Karpas-422 (cell line): ENCODE data around the gene PLA2G2E. TPM values are rescaled to one million over a fixed set of nuclear protein-coding genes. Genes with fewer than 3 reads are reported as not detected.

Experiments
- DNase-seq: peaks from one replicate; pipeline ENCODE4 v3.0.0-alpha.2; 2015
- H2AFZ ChIP-seq: fragments of 200-600 bp; sonication (generic); 2 replicates; pipeline ENCODE4 v1.6.1; 2014; ENCODE audit warnings: antibody characterized with exemption, low read length, mixed read lengths
- H3K27ac ChIP-seq: fragments of 200-600 bp; sonication (generic); 2 replicates; pipeline ENCODE4 v1.5.1; 2014; ENCODE audit warnings: mild to moderate bottlenecking, low read length, moderate library complexity
- H3K27me3 ChIP-seq: fragments of 200-600 bp; sonication (generic); 2 replicates; pipeline ENCODE4 v1.6.1; 2014; ENCODE audit warnings: low read length, mixed read lengths
- H3K36me3 ChIP-seq: fragments of 200-600 bp; sonication (generic); 2 replicates; pipeline ENCODE4 v1.6.1; 2014; ENCODE audit warnings: low read length, mixed read lengths; ENCODE audit not compliant: insufficient read depth
- H3K4me1 ChIP-seq: fragments of 200-600 bp; sonication (generic); 2 replicates; pipeline ENCODE4 v1.6.1; 2014; ENCODE audit warnings: mild to moderate bottlenecking, low read length, mixed read lengths
- H3K4me2 ChIP-seq: fragments of 200-600 bp; sonication (generic); 2 replicates; pipeline ENCODE4 v1.6.1; 2014; ENCODE audit warnings: low read length, low read depth, mild to moderate bottlenecking; ENCODE audit not compliant: poor library complexity, severe bottlenecking
- H3K4me3 ChIP-seq: fragments of 200-600 bp; sonication (generic); 2 replicates; pipeline ENCODE4 v1.5.1; 2014; ENCODE audit warnings: mild to moderate bottlenecking, antibody characterized with exemption, low read length, mixed read lengths
- H3K79me2 ChIP-seq: fragments of 200-600 bp; sonication (generic); 2 replicates; pipeline ENCODE4 v1.6.1; 2014; ENCODE audit warnings: mild to moderate bottlenecking, low read length, mixed read lengths
- H3K9ac ChIP-seq: fragments of 200-600 bp; sonication (generic); 2 replicates; pipeline ENCODE4 v1.6.0; 2014; ENCODE audit warnings: low read length
- H3K9me2 ChIP-seq: fragments of 200-600 bp; sonication (generic), shearing (Covaris generic); replicated peaks from 2 replicates; pipeline ENCODE4 v1.6.0; 2014; ENCODE audit warnings: mild to moderate bottlenecking, low read length, moderate library complexity; ENCODE audit not compliant: insufficient read depth
- H3K9me3 ChIP-seq: fragments of 300-700, 200-600 bp; sonication (generic); 2 replicates; pipeline ENCODE4 v1.6.1; 2014; ENCODE audit warnings: low read length, mixed read lengths
- H4K20me1 ChIP-seq: fragments of 200-600 bp; sonication (generic); 2 replicates; pipeline ENCODE4 v1.6.1; 2014; ENCODE audit warnings: mild to moderate bottlenecking, antibody characterized with exemption, low read length, low read depth; ENCODE audit not compliant: insufficient read depth
- total RNA-seq: library from RNA; depleted of rRNA; stranded (reverse); fragments of >200 nt; shearing (Covaris generic); gene quantifications from 2 replicates; pipeline ENCODE4 v1.2.3, GENCODE V29; 2014; ENCODE audit warnings: low replicate concordance

Gene PLA2G2E
- total RNA-seq, 1 experiment from 2014 or later: not detected

GRCh38 chr1:19909392-19909791, 14.0 kb downstream of the PLA2G2E start:
- H3K9ac ChIP-seq: no peak overlapping the region
- H3K27me3 ChIP-seq: no peaks in the 10 kb centered on the region
- peaks cover 46% of the 10 kb centered on the region; the same call in 1 of the 2 replicates for H3K36me3 ChIP-seq
- H2AFZ ChIP-seq: no peak overlapping the region
- no peaks in the 10 kb centered on the region for H3K4me1 ChIP-seq
- H4K20me1 ChIP-seq: no peaks in the 10 kb centered on the region
- no peak overlapping the region for H3K27ac ChIP-seq
- H3K4me2 ChIP-seq: no peak overlapping the region
- H3K9me2 ChIP-seq: no peaks in the 10 kb centered on the region
- no peaks in the 10 kb centered on the region for H3K9me3 ChIP-seq
- DNase-seq: no peak
- 0 out of 2 replicates have a peak, but pooled peaks cover 3% of the 10 kb centered on the region for H3K79me2 ChIP-seq
- no peak overlapping the region for H3K4me3 ChIP-seq

GRCh38 chr1:19907456-19907855, 16.0 kb downstream of the PLA2G2E start:
- Histone ChIP-seq H3K9me3 (no peaks in the 10 kb centered on the region), H4K20me1 (no peaks in the 10 kb centered on the region), H3K4me2 (no peak overlapping the region), H3K9ac (no peak overlapping the region), H3K27me3 (no peaks in the 10 kb centered on the region), H3K4me3 (no peak overlapping the region), H3K9me2 (no peaks in the 10 kb centered on the region), H3K79me2 (0 out of 2 replicates have a peak, but pooled peaks cover 3% of the 10 kb centered on the region), H3K27ac (no peak overlapping the region), H3K36me3 (peaks cover 50% of the 10 kb centered on the region; the same call in 1 of the 2 replicates), H2AFZ (no peak overlapping the region), H3K4me1 (no peaks in the 10 kb centered on the region)
- DNase-seq: no peak

GRCh38 chr1:19903621-19904020, 19.8 kb downstream of the PLA2G2E start:
- Histone ChIP-seq H4K20me1 (no peaks in the 10 kb centered on the region), H3K4me1 (no peaks in the 10 kb centered on the region), H2AFZ (no peak overlapping the region), H3K27ac (no peak overlapping the region), H3K9ac (no peak overlapping the region), H3K9me3 (no peaks in the 10 kb centered on the region), H3K4me2 (no peak overlapping the region), H3K4me3 (no peak overlapping the region), H3K79me2 (peaks cover 21% of the 10 kb centered on the region), H3K9me2 (no peaks in the 10 kb centered on the region), H3K27me3 (no peaks in the 10 kb centered on the region), H3K36me3 (peaks cover 52% of the 10 kb centered on the region; the same call in 1 of the 2 replicates)
- DNase-seq: no peak

- Histone ChIP-seq H3K27me3 (no peaks in the 10 kb centered on the region), H3K9me3 (no peaks in the 10 kb centered on the region), H3K4me3 (no peak overlapping the region), H2AFZ (no peak overlapping the region), H3K4me1 (no peaks in the 10 kb centered on the region), H3K79me2 (peaks cover 29% of the 10 kb centered on the region), H3K27ac (no peak overlapping the region), H3K4me2 (no peak overlapping the region), H3K9me2 (no peaks in the 10 kb centered on the region), H4K20me1 (no peaks in the 10 kb centered on the region), H3K9ac (no peak overlapping the region), H3K36me3 (peaks cover 46% of the 10 kb centered on the region)
- DNase-seq: no peak
Measured at GRCh38 chr1:19901653-19902052, 21.8 kb downstream of the PLA2G2E start.

GRCh38 chr1:19894218-19894617, 29.2 kb downstream of the PLA2G2E start:
- H2AFZ ChIP-seq: no peak overlapping the region
- no peaks in the 10 kb centered on the region for H4K20me1 ChIP-seq
- no peaks in the 10 kb centered on the region for H3K9me3 ChIP-seq
- H3K27ac ChIP-seq: no peak overlapping the region
- H3K4me1 ChIP-seq: no peaks in the 10 kb centered on the region
- DNase-seq: no peak
- no peaks in the 10 kb centered on the region for H3K9me2 ChIP-seq
- peaks cover 77% of the 10 kb centered on the region for H3K79me2 ChIP-seq
- no peak overlapping the region for H3K4me2 ChIP-seq
- no peak overlapping the region for H3K9ac ChIP-seq
- H3K27me3 ChIP-seq: no peaks in the 10 kb centered on the region
- H3K36me3 ChIP-seq: peaks cover 64% of the 10 kb centered on the region
- no peak overlapping the region for H3K4me3 ChIP-seq

GRCh38 chr1:19893687-19894086, 29.7 kb downstream of the PLA2G2E start:
- no peaks in the 10 kb centered on the region for H3K9me2 ChIP-seq

GRCh38 chr1:19892628-19893168, 30.7 kb downstream of the PLA2G2E start:
- Histone ChIP-seq H3K27ac (no peak overlapping the region), H3K4me3 (no peak overlapping the region), H3K9me2 (no peaks in the 10 kb centered on the region), H2AFZ (no peak overlapping the region), H3K9ac (no peak overlapping the region), H3K4me2 (no peak overlapping the region), H3K9me3 (no peaks in the 10 kb centered on the region), H3K79me2 (peaks cover 86% of the 10 kb centered on the region), H4K20me1 (no peaks in the 10 kb centered on the region), H3K36me3 (peaks cover 64% of the 10 kb centered on the region), H3K27me3 (no peaks in the 10 kb centered on the region), H3K4me1 (no peaks in the 10 kb centered on the region)
- DNase-seq: no peak

More at GRCh38 chr1:19893687-19894086, 29.7 kb downstream of the PLA2G2E start:
- Histone ChIP-seq H3K9ac (no peak overlapping the region), H3K27me3 (no peaks in the 10 kb centered on the region), H3K27ac (no peak overlapping the region), H3K36me3 (peaks cover 59% of the 10 kb centered on the region), H3K4me1 (no peaks in the 10 kb centered on the region), H3K79me2 (peaks cover 77% of the 10 kb centered on the region), H4K20me1 (no peaks in the 10 kb centered on the region), H3K9me3 (no peaks in the 10 kb centered on the region), H3K4me3 (no peak overlapping the region), H2AFZ (no peak overlapping the region), H3K4me2 (no peak overlapping the region)
- DNase-seq: no peak

GRCh38 chr1:19892129-19892528, 31.3 kb downstream of the PLA2G2E start:
- H3K9ac ChIP-seq: no peak overlapping the region
- no peak overlapping the region for H2AFZ ChIP-seq
- no peak overlapping the region for H3K27ac ChIP-seq
- no peaks in the 10 kb centered on the region for H3K27me3 ChIP-seq
- no peak overlapping the region for H3K4me2 ChIP-seq
- H3K4me3 ChIP-seq: no peak overlapping the region
- H3K4me1 ChIP-seq: no peaks in the 10 kb centered on the region
- H3K9me3 ChIP-seq: no peaks in the 10 kb centered on the region
- H3K9me2 ChIP-seq: no peaks in the 10 kb centered on the region
- no peak for DNase-seq
- peaks cover 59% of the 10 kb centered on the region for H3K36me3 ChIP-seq
- peaks cover 87% of the 10 kb centered on the region for H3K79me2 ChIP-seq
- H4K20me1 ChIP-seq: no peaks in the 10 kb centered on the region
